ENCODE measurements around the gene MAML2.

The MAML2 gene

GRCh38 chr11:96303980-96304379 lies 39.0 kb downstream of the MAML2 start:
- H3K23ac ChIP-seq (ENCODE audit: low read length): no peak overlapping the region
- H3K27me3 ChIP-seq (ENCODE audit: insufficient read depth, low read length, poor library complexity): no peaks in the 10 kb centered on the region
- H3K79me1 ChIP-seq (ENCODE audit: low read length): no peaks in the 10 kb centered on the region
- H2AK5ac ChIP-seq (ENCODE audit: low read length): no peak overlapping the region
- H4K8ac ChIP-seq (ENCODE audit: low read depth, low read length): no peak overlapping the region
- H3K4ac ChIP-seq (ENCODE audit: low read depth, low read length): no peak overlapping the region
- WGBS (ENCODE audit: extremely low coverage, insufficient coverage, low lambda C conversion rate): no CpG with 5 or more reads among the region's 3 CpGs
- H4K5ac ChIP-seq (ENCODE audit: low read length): no peak overlapping the region
- H3K18ac ChIP-seq (ENCODE audit: low read length): no peak overlapping the region
- H2BK120ac ChIP-seq (ENCODE audit: low read depth, low read length): no peak overlapping the region
- H3K4me1 ChIP-seq (ENCODE audit: control insufficient read depth, low read depth, low read length): peaks cover 1% of the 10 kb centered on the region
- DNase-seq: no peak
- no peak overlapping the region for H3K9ac ChIP-seq (ENCODE audit: low read length)
- H3K4me3 ChIP-seq (ENCODE audit: low read length): no peak overlapping the region
- no peak overlapping the region for H3K27ac ChIP-seq (ENCODE audit: low read depth, low read length)
- H3K79me2 ChIP-seq (ENCODE audit: control insufficient read depth, insufficient read depth, low read length): no peaks in the 10 kb centered on the region
- H2BK5ac ChIP-seq (ENCODE audit: low read length): no peak overlapping the region
- no peak overlapping the region for H3K4me2 ChIP-seq (ENCODE audit: low read length)
- H3K36me3 ChIP-seq (ENCODE audit: control insufficient read depth, insufficient read depth, low read length): no peaks in the 10 kb centered on the region
- no peak overlapping the region for H2BK15ac ChIP-seq (replicated peaks; ENCODE audit: low read depth)
- no peak overlapping the region for H3K56ac ChIP-seq (ENCODE audit: low read length)

- Histone ChIP-seq H3K4me1 (ENCODE audit: control insufficient read depth, low read depth, low read length) (peaks cover 1% of the 10 kb centered on the region), H3K27ac (ENCODE audit: low read depth, low read length) (no peak overlapping the region), H3K4ac (ENCODE audit: low read depth, low read length) (no peak overlapping the region), H3K4me2 (ENCODE audit: low read length) (no peak overlapping the region), H3K18ac (ENCODE audit: low read length) (no peak overlapping the region), H3K79me1 (ENCODE audit: low read length) (no peaks in the 10 kb centered on the region), H2BK5ac (ENCODE audit: low read length) (no peak overlapping the region), H3K79me2 (ENCODE audit: control insufficient read depth, insufficient read depth, low read length) (no peaks in the 10 kb centered on the region), H3K27me3 (ENCODE audit: insufficient read depth, low read length, poor library complexity) (no peaks in the 10 kb centered on the region), H3K36me3 (ENCODE audit: control insufficient read depth, insufficient read depth, low read length) (no peaks in the 10 kb centered on the region), H3K9ac (ENCODE audit: low read length) (no peak overlapping the region), H3K23ac (ENCODE audit: low read length) (no peak overlapping the region), H2BK15ac (replicated peaks; ENCODE audit: low read depth) (no peak overlapping the region), H3K56ac (ENCODE audit: low read length) (no peak overlapping the region), H2BK120ac (ENCODE audit: low read depth, low read length) (no peak overlapping the region), H3K4me3 (ENCODE audit: low read length) (no peak overlapping the region), H4K8ac (ENCODE audit: low read depth, low read length) (no peak overlapping the region), H2AK5ac (ENCODE audit: low read length) (no peak overlapping the region), H4K5ac (ENCODE audit: low read length) (no peak overlapping the region)
- no peak for DNase-seq
- WGBS (ENCODE audit: extremely low coverage, insufficient coverage, low lambda C conversion rate): no CpG with 5 or more reads among the region's 1 CpG
Measured at GRCh38 chr11:96303064-96303463, 39.9 kb downstream of the MAML2 start.

- no peak for DNase-seq
- Histone ChIP-seq H4K8ac (ENCODE audit: low read depth, low read length) (no peak overlapping the region), H3K23ac (ENCODE audit: low read length) (no peak overlapping the region), H2AK5ac (ENCODE audit: low read length) (no peak overlapping the region), H2BK120ac (ENCODE audit: low read depth, low read length) (no peak overlapping the region), H3K36me3 (ENCODE audit: control insufficient read depth, insufficient read depth, low read length) (no peaks in the 10 kb centered on the region), H2BK5ac (ENCODE audit: low read length) (no peak overlapping the region), H3K4me3 (ENCODE audit: low read length) (no peak overlapping the region), H3K79me1 (ENCODE audit: low read length) (no peaks in the 10 kb centered on the region), H3K27me3 (ENCODE audit: insufficient read depth, low read length, poor library complexity) (no peaks in the 10 kb centered on the region), H3K27ac (ENCODE audit: low read depth, low read length) (no peak overlapping the region), H2BK15ac (replicated peaks; ENCODE audit: low read depth) (no peak overlapping the region), H3K56ac (ENCODE audit: low read length) (no peak overlapping the region), H3K4ac (ENCODE audit: low read depth, low read length) (no peak overlapping the region), H3K9ac (ENCODE audit: low read length) (no peak overlapping the region), H3K79me2 (ENCODE audit: control insufficient read depth, insufficient read depth, low read length) (no peaks in the 10 kb centered on the region), H3K4me2 (ENCODE audit: low read length) (no peak overlapping the region), H3K18ac (ENCODE audit: low read length) (no peak overlapping the region), H3K4me1 (ENCODE audit: control insufficient read depth, low read depth, low read length) (no peaks in the 10 kb centered on the region), H4K5ac (ENCODE audit: low read length) (no peak overlapping the region)
- no CpG with 5 or more reads among the region's 2 CpGs for WGBS (ENCODE audit: extremely low coverage, insufficient coverage, low lambda C conversion rate)
Measured at GRCh38 chr11:96301818-96302217, 41.2 kb downstream of the MAML2 start.

- Histone ChIP-seq H3K27ac (ENCODE audit: low read depth, low read length) (no peak overlapping the region), H2BK120ac (ENCODE audit: low read depth, low read length) (no peak overlapping the region), H3K4ac (ENCODE audit: low read depth, low read length) (no peak overlapping the region), H3K23ac (ENCODE audit: low read length) (no peak overlapping the region), H3K4me2 (ENCODE audit: low read length) (no peak overlapping the region), H3K9ac (ENCODE audit: low read length) (no peak overlapping the region), H3K56ac (ENCODE audit: low read length) (peak overlapping the region; percentile 38), H3K4me1 (ENCODE audit: control insufficient read depth, low read depth, low read length) (no peaks in the 10 kb centered on the region), H2BK5ac (ENCODE audit: low read length) (no peak overlapping the region), H3K4me3 (ENCODE audit: low read length) (no peak overlapping the region), H3K27me3 (ENCODE audit: insufficient read depth, low read length, poor library complexity) (no peaks in the 10 kb centered on the region), H2BK15ac (replicated peaks; ENCODE audit: low read depth) (no peak overlapping the region), H3K79me2 (ENCODE audit: control insufficient read depth, insufficient read depth, low read length) (no peaks in the 10 kb centered on the region), H2AK5ac (ENCODE audit: low read length) (no peak overlapping the region), H4K5ac (ENCODE audit: low read length) (no peak overlapping the region), H4K8ac (ENCODE audit: low read depth, low read length) (no peak overlapping the region), H3K36me3 (ENCODE audit: control insufficient read depth, insufficient read depth, low read length) (no peaks in the 10 kb centered on the region), H3K79me1 (ENCODE audit: low read length) (no peaks in the 10 kb centered on the region), H3K18ac (ENCODE audit: low read length) (no peak overlapping the region)
- WGBS (ENCODE audit: extremely low coverage, insufficient coverage, low lambda C conversion rate): no CpG with 5 or more reads among the region's 8 CpGs
- no peak for DNase-seq
Measured at GRCh38 chr11:96299155-96299888, 43.7 kb downstream of the MAML2 start.

- Histone ChIP-seq H2AK5ac (ENCODE audit: low read length) (no peak overlapping the region), H3K4me2 (ENCODE audit: low read length) (no peak overlapping the region), H3K4me1 (ENCODE audit: control insufficient read depth, low read depth, low read length) (no peaks in the 10 kb centered on the region), H3K4ac (ENCODE audit: low read depth, low read length) (no peak overlapping the region), H2BK15ac (replicated peaks; ENCODE audit: low read depth) (no peak overlapping the region), H4K8ac (ENCODE audit: low read depth, low read length) (no peak overlapping the region), H3K27ac (ENCODE audit: low read depth, low read length) (no peak overlapping the region), H3K27me3 (ENCODE audit: insufficient read depth, low read length, poor library complexity) (no peaks in the 10 kb centered on the region), H3K56ac (ENCODE audit: low read length) (no peak overlapping the region), H3K79me1 (ENCODE audit: low read length) (no peaks in the 10 kb centered on the region), H2BK120ac (ENCODE audit: low read depth, low read length) (no peak overlapping the region), H4K5ac (ENCODE audit: low read length) (no peak overlapping the region), H2BK5ac (ENCODE audit: low read length) (no peak overlapping the region), H3K36me3 (ENCODE audit: control insufficient read depth, insufficient read depth, low read length) (no peaks in the 10 kb centered on the region), H3K18ac (ENCODE audit: low read length) (no peak overlapping the region), H3K9ac (ENCODE audit: low read length) (no peak overlapping the region), H3K4me3 (ENCODE audit: low read length) (no peak overlapping the region), H3K23ac (ENCODE audit: low read length) (no peak overlapping the region), H3K79me2 (ENCODE audit: control insufficient read depth, insufficient read depth, low read length) (no peaks in the 10 kb centered on the region)
- WGBS (ENCODE audit: extremely low coverage, insufficient coverage, low lambda C conversion rate): no CpG with 5 or more reads among the region's 4 CpGs
- DNase-seq: no peak
Measured at GRCh38 chr11:96295369-96295768, 47.6 kb downstream of the MAML2 start.

- Histone ChIP-seq H3K27ac (ENCODE audit: low read depth, low read length) (no peak overlapping the region), H4K5ac (ENCODE audit: low read length) (no peak overlapping the region), H4K8ac (ENCODE audit: low read depth, low read length) (no peak overlapping the region), H3K23ac (ENCODE audit: low read length) (no peak overlapping the region), H3K18ac (ENCODE audit: low read length) (no peak overlapping the region), H2BK5ac (ENCODE audit: low read length) (no peak overlapping the region), H3K4me3 (ENCODE audit: low read length) (no peak overlapping the region), H2BK120ac (ENCODE audit: low read depth, low read length) (no peak overlapping the region), H3K4me2 (ENCODE audit: low read length) (no peak overlapping the region), H3K4ac (ENCODE audit: low read depth, low read length) (no peak overlapping the region), H3K36me3 (ENCODE audit: control insufficient read depth, insufficient read depth, low read length) (no peaks in the 10 kb centered on the region), H2AK5ac (ENCODE audit: low read length) (no peak overlapping the region), H3K27me3 (ENCODE audit: insufficient read depth, low read length, poor library complexity) (no peaks in the 10 kb centered on the region), H2BK15ac (replicated peaks; ENCODE audit: low read depth) (no peak overlapping the region), H3K56ac (ENCODE audit: low read length) (no peak overlapping the region), H3K79me2 (ENCODE audit: control insufficient read depth, insufficient read depth, low read length) (no peaks in the 10 kb centered on the region), H3K4me1 (ENCODE audit: control insufficient read depth, low read depth, low read length) (no peaks in the 10 kb centered on the region), H3K79me1 (ENCODE audit: low read length) (no peaks in the 10 kb centered on the region), H3K9ac (ENCODE audit: low read length) (no peak overlapping the region)
- WGBS (ENCODE audit: extremely low coverage, insufficient coverage, low lambda C conversion rate): no CpG with 5 or more reads among the region's 3 CpGs
- no peak for DNase-seq
Measured at GRCh38 chr11:96294289-96294688, 48.7 kb downstream of the MAML2 start.
